Ovary (tissue), 9 donors: Measurements from ENCODE around the gene LOXL1. TPM values are rescaled to one million over a fixed set of nuclear protein-coding genes. Genes with fewer than 3 reads are reported as not detected.
A peak's percentile ranks its signal among the peaks of the same experiment; 100 is the strongest.
"Not testable (repeated sequence)": the region's sequence is repeated elsewhere in the genome, so short reads cannot be mapped to it uniquely, and the experiment has no call there.

ENCODE experiments used
- DNase-seq, 5 donors: peaks; one replicate each; pipeline ENCODE4 v3.0.0-alpha.2; 2019 to 2020
- H3K27ac ChIP-seq, 2 donors: fragments of 200-600 bp; one replicate each; pipeline versions ENCODE4 v1.5.1 to v1.8.0; 2019 to 2022
- H3K27me3 ChIP-seq: fragments of 200-600 bp; one replicate; pipeline ENCODE4 v1.8.0; 2022
- H3K36me3 ChIP-seq: fragments of 200-600 bp; sonication (generic); one replicate; pipeline ENCODE4 v1.5.1; 2019
- H3K4me1 ChIP-seq: one replicate; pipeline ENCODE4 v1.8.1; 2013; ENCODE audit warnings: mild to moderate bottlenecking, moderate library complexity; ENCODE audit not compliant: insufficient read depth
- H3K4me3 ChIP-seq: fragments of 200-600 bp; sonication (generic); one replicate; pipeline ENCODE4 v1.5.1; 2017
- H3K9me3 ChIP-seq, 2 donors: fragments of 200-600 bp in 1 of 2; sonication (generic) in 1 of 2; one replicate each; pipeline versions ENCODE4 v1.5.1 to v1.8.1; 2013 to 2019; ENCODE audit warnings: mild to moderate bottlenecking in 1 of 2, moderate library complexity in 1 of 2
- EP300 ChIP-seq: sonication (generic); formaldehyde crosslinking; IDR thresholded peaks from one replicate; pipeline ENCODE4 v1.6.1; 2017; ENCODE audit warnings: antibody characterized with exemption
- POLR2A ChIP-seq: fragments of 450-650 bp; IDR thresholded peaks from one replicate; pipeline ENCODE4 v1.6.1; 2017; ENCODE audit warnings: antibody characterized with exemption, mild to moderate bottlenecking, moderate library complexity
- WGBS, 3 donors: extraction: QIAGEN DNeasy Blood & Tissue Kit in 1 of 3; methylation state at CpG; one replicate each; pipeline versions ENCODE4 v1.1.5 to v1.1.7; 2013 to 2017; 5-methylcytosine and 5-hydroxymethylcytosine counted together
- intact Hi-C, 4 donors: fragments of 100-400 bp; cut with DNase I; formaldehyde crosslinking; loops; one replicate each; pipeline versions ENCODE4 v1.11.0 to v1.15.1; 2022 to 2023
- polyA plus RNA-seq, 2 donors: library from polyadenylated mRNA; stranded (reverse); fragments of 200-250 nt in 1 of 2; fragments of 350-450 nt in 1 of 2; fragmentation: Illumina TruSeq in 1 of 2; extraction: RNeasy Lipid Tissue Mini Kit (QIAGEN cat#74804) in 1 of 2; gene quantifications; one replicate each; pipeline ENCODE4 v1.2.3, GENCODE V29; 2013 to 2014
- total RNA-seq, 7 donors: library from RNA; depleted of rRNA in 2 of 7; stranded (reverse); fragments of >200 nt in 2 of 7; fragmentation: NEBNext Ultra II Directional in 3 of 7; extraction: Animal tissue kit (Norgen Biotek cat#: 25700) in 3 of 7; gene quantifications; one replicate each; pipeline versions ENCODE4 v1.1.0 to v1.2.4, GENCODE V29; 2016 to 2023
- TF ChIP-seq, protein P1 (sequence below), 3 donors: fragments of 450-650 bp in 2 of 3; fragments of 200-600 bp in 1 of 3; IDR thresholded peaks; one replicate each; pipeline versions ENCODE4 v1.5.1 to v1.8.0; 2016 to 2022; ENCODE audit warnings: antibody characterized with exemption in 3 of 3, mild to moderate bottlenecking in 1 of 3
- donor health status: DM: no; HTN: no; CAD: no; lungs with moderate emphysema.
- donor health status: DM: no; HTN: no; CAD: no.
- donor health status: Bipolar disorder and iron deficiency.
- donor health status: DM: yes; HTN: yes; CAD: no.
- donor health status: DM: no; HTN: no; CAD: no.
- donor health status: DM: yes; HTN: yes; CAD: no.

The LOXL1 gene
- total and polyA plus RNA-seq, 9 donors = 10.1 to 33.8 (median 17.7) TPM

DNA sequence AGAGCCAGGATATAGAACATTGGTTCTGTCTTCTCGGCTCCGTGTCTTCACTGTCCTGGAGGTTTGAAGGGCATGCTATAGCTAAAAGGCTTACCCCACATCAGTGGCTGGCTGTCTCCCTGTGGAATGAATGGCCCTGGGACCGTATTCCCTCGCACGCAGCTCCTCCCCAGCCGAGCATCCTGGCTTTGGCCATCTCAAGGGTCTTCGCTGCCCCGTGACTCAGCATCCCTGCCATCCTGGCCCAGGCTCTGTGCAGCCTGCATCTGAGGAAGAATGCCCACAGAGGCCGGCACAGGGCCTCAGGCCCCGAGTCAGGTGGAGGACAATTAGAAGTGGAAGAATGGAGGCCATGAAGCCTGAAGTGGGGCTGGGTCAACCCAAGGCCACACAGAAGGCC lies 11.0 kb downstream of the LOXL1 start:
- Histone ChIP-seq H3K36me3 (no peaks in the 10 kb centered on the region), H3K4me1 (peaks cover 10% of the 10 kb centered on the region), H3K9me3 (no peaks in the 10 kb centered on the region), H3K27me3 (no peaks in the 10 kb centered on the region), H3K27ac (no peak overlapping the region), H3K4me3 (no peak overlapping the region)
- TF ChIP-seq, protein P1, sequence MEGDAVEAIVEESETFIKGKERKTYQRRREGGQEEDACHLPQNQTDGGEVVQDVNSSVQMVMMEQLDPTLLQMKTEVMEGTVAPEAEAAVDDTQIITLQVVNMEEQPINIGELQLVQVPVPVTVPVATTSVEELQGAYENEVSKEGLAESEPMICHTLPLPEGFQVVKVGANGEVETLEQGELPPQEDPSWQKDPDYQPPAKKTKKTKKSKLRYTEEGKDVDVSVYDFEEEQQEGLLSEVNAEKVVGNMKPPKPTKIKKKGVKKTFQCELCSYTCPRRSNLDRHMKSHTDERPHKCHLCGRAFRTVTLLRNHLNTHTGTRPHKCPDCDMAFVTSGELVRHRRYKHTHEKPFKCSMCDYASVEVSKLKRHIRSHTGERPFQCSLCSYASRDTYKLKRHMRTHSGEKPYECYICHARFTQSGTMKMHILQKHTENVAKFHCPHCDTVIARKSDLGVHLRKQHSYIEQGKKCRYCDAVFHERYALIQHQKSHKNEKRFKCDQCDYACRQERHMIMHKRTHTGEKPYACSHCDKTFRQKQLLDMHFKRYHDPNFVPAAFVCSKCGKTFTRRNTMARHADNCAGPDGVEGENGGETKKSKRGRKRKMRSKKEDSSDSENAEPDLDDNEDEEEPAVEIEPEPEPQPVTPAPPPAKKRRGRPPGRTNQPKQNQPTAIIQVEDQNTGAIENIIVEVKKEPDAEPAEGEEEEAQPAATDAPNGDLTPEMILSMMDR (IDR thresholded peaks at IDR 0.05) = no peak
- TF ChIP-seq EP300 = no peak
- no peak for TF ChIP-seq POLR2A
- intact Hi-C loops = no loop called here
- DNase-seq = no peak
- whole genome bisulfite sequencing, 3 donors = 72 to 81% (median 81%) methylated on average over 9 to 10 of the region's 10 CpGs

DNA sequence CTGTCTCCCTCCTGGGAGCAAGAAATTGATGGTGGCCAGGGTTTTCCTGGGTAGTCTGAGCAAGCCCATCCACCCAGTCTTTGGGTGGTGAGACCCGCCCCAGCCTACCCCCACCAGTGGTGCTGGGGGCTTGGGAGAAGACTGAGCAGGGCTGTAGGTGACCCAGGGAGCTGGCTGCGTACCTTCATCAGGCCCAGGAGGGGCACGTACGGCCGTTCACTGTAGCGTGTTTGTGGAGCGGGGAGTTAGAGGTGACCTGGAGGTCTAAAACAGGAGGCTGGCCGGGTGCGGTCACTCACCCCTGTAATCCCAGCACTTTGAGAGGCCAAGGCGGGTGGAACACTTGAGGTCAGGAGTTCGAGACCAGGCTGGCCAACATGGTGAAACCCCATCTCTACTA lies 11.5 kb downstream of the LOXL1 start:
- intact Hi-C loops = no loop called here
- DNase-seq = no peak

DNA sequence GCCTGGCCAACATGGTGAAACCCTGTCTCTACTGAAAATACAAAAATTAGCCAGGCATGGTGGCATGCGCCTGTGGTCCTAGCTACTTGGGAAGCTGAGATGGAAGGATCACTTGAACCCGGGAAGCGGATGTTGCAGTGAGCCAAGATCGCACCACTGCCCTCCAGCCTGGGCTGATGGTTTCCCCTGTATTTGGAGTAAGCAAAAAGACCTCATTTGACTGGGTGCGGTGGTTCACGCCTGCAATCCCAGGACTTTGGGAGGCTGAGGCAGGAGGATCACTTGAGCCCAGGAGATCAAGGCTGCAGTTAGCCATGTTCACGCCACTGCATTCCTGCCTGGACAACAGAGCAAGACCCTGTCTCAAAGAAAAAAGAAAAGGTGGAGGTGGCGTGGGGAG lies 12.3 kb downstream of the LOXL1 start:
- peak in 1 of 5 donors; percentile 26 for DNase-seq
- H3K4me1 ChIP-seq, H3K9me3 ChIP-seq, H3K36me3 ChIP-seq, intact Hi-C loops, H3K27ac ChIP-seq, H3K4me3 ChIP-seq, H3K27me3 ChIP-seq: not testable (repeated sequence)
- WGBS, 3 donors = 97 to 99% (median 98%) methylated on average over 8 of the region's 8 CpGs

More for the DNA sequence above, 11.5 kb downstream of the LOXL1 start:
- Histone ChIP-seq H3K36me3 (no peaks in the 10 kb centered on the region), H3K27me3 (no peaks in the 10 kb centered on the region), H3K27ac (no peak overlapping the region), H3K4me1 (peaks cover 10% of the 10 kb centered on the region), H3K9me3 (no peaks in the 10 kb centered on the region), H3K4me3 (no peak overlapping the region)
- 96 to 98% (median 97%) methylated on average over 11 of the region's 11 CpGs for WGBS, 3 donors
- TF ChIP-seq, protein P1 (IDR thresholded peaks at IDR 0.05) = no peak
- TF ChIP-seq POLR2A = no peak
- no peak for TF ChIP-seq EP300

DNA sequence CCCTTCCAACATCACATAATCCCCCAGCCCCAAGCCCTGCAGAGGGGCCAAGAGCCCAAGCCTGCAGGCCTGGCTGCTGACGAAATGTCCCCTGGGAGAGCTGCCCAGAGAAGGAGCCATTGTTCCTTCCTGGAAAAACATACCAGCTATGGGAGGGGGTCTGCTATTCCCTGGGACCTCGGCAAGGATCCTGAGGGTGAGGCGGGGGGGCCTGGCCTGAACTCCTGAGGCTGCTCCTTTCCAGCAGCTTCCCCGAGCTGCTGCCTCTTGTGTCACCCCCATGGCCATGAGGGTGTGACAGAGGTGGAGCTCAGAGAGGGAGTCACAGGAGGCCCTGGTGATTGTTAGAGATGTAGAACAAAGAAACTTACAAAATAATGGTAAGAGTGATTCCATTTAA lies 12.9 kb downstream of the LOXL1 start:
- H3K36me3 ChIP-seq = no peaks in the 10 kb centered on the region
- peaks cover 10% of the 10 kb centered on the region for H3K4me1 ChIP-seq
- H3K27me3 ChIP-seq = no peaks in the 10 kb centered on the region
- WGBS, 3 donors = 80 to 90% (median 83%) methylated on average over 4 of the region's 4 CpGs
- intact Hi-C loops = no loop called here
- no peak overlapping the region for H3K4me3 ChIP-seq
- DNase-seq = peak in 1 of 5 donors; percentile 21
- no peak overlapping the region for H3K27ac ChIP-seq
- H3K9me3 ChIP-seq = no peaks in the 10 kb centered on the region
- TF ChIP-seq, protein P1 (IDR thresholded peaks at IDR 0.05) = no peak
- no peak for TF ChIP-seq POLR2A
- TF ChIP-seq EP300 = no peak

DNA sequence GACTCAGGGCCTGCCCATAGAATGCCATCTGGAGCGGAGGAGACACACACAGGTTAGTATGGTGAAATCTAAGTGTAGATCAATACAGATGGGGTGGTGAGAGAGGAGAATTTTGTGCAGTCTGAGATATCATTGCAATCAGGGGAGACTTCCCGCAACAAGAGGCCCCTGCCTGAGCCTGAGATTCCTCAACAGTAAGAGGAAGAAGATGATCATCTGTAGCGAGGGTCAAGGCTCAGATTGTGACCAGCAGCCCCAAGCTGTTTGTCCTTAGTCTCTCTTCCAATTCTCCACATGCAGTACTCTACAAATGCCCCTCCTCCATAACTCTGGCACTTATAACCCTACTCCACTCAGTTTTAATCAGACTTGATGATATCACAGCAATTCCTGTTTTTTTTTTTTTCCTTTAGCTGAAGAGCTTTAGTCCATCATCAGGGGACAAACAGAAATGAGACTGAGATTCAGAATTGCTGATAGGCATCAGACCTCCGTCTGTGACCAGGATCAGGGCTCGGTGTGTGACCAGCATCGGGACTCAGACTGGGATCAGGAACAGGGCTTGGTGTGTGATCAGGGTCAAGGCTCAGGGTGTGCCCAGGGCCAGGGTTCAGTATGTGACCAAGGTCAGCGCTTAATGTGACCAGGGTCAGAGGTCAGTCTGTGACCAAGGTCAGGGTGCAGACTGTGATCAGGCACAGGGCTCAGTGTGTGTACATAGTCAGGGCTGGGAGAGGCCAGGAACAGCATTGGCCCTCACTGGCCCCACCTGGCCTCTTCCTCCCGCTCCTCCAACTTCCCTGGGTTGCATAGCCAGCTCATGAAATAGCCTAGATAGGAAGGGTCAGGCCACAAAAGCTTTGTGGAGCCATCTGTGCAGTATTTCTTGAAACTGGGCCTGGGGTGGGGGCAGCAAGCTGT lies 14.1 kb downstream of the LOXL1 start:
- Histone ChIP-seq H3K27me3 (no peaks in the 10 kb centered on the region), H3K9me3 (no peaks in the 10 kb centered on the region), H3K27ac (no peak overlapping the region), H3K4me3 (no peak overlapping the region), H3K4me1 (peaks cover 14% of the 10 kb centered on the region), H3K36me3 (no peaks in the 10 kb centered on the region)
- intact Hi-C loops = no loop called here
- TF ChIP-seq, protein P1 (IDR thresholded peaks at IDR 0.05) = no peak
- TF ChIP-seq EP300 (no peak), POLR2A (no peak)
- WGBS, 3 donors = 88 to 89% (median 89%) methylated on average over 8 of the region's 8 CpGs
- peak in 1 of 5 donors; percentile 28 for DNase-seq
